ENCODE measurements around the gene GUCY1B1.

Gene GUCY1B1

DNA sequence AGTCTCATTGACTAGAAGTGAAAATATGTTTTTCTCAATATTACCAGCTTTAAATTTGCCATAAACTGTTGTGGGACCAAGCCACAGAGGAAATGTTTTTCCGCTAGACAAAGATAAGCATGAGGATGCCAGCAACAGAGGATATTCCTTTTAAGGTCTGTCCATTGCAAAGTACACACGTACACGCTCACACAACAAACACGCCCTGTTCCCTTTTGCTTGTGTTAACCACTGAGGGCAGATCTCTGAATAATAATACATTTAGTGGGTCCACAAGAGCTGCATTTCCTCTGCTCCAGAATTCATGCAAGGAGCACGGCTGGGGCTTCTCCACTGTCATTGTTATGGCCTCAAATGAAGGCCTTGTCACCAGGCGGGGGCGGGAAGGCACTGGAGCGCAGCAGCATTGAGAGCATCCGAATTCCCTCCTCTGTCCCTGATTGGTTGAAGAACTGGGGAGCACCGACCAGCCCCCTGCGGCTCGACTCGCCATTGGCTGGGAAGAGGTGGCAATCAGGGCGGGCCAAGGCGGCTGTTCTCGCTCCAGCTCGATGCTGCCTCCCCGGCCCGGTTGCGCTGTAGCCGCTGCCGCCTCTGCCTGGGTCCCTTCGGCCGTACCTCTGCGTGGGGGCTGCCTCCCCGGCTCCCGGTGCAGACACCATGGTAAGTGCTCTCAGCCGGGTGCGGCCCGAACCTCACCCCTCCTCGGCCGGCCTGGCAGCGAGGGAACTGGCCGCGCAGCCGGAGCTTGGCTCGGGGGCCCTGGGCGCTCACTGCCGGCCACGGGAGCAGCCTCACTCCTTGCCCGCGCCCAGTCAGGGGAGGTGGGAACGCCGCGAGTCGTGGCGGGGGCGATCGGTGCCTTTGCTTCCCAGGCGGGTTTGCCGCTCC lies at the start of gene GUCY1B1:
GUCY1B1 (plus strand) TSS at position 541 of the 891 bp plus-strand sequence; CDS start at position 661, 120 bp downstream.
- peak; percentile 29 to 37 for DNase-seq (ENCODE audit: low read depth in 2 of 2)

DNA sequence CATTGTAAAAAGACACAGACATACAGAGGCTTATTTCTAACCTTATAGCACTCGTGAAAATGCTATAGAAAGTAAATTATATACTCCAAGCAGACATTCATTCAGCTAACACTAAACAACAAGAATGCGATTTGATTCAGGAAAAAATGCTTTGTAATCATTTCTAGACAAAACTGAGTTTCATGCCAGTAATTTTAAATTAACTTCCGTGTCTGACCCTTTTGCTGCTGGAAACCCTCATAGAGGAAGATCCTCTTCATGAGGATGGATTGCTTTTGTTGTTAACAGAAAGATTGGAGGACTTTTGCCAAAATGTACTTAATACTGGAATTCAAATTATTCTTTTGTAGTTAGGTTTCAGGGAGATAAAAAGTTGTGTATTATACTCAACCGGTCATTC lies 48.9 kb upstream of the GUCY1B1 start:
- DNase-seq (ENCODE audit: low read depth in 2 of 2): no peak

DNA sequence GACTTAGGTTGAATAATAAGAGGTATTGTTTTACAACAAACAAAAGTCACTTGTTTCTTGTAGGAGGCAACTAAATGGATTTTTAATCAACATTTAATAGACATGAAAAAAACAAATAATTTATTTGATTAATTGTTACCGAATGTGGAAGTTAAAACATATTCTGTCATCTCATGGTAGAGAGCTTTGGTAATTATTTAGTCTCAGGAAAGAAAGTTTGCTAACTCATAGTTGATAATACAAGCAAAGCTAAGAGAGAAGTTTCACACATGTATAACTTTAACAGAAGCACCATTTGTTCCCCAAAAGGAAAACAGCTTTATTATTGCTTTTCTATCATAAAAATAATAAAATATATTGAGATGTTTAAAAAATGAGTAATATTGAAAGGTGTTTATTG lies 47.3 kb upstream of the GUCY1B1 start:
- no peak for DNase-seq (ENCODE audit: low read depth in 2 of 2)

DNA sequence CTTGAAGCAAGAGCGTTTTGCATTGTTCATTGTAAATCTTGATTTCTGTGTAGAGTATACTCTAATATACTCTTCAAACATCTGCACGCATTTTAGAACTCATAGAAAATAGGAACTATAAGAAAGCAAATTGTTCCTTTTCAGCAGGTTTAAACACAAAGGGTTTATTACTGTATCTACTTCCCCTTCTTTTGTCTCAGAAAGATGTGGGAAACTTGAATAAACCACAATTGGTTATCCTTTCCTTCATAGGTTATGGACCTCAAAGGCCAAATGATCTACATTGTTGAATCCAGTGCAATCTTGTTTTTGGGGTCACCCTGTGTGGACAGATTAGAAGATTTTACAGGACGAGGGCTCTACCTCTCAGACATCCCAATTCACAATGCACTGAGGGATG lies 46.0 kb upstream of the GUCY1B1 start:
- no peak for DNase-seq (ENCODE audit: low read depth in 2 of 2)

DNA sequence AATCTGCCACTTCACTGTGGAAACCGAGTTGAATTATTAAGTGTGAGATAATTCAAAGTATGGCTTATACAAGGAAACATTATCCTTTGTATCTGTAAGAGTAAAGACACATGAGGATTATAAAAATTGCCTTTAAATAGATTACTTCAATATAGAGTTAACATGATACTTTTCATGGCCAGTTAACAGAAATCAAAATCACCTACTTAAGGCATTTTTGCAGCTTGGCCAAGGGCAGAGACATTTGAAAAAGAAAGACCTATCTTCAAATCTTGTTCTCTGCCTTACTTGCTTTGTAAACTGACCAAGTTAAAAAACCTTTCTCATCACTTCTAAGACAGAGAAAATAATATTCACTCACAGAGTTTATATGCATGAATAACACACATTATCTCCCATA lies 44.9 kb upstream of the GUCY1B1 start:
- no peak for DNase-seq (ENCODE audit: low read depth in 2 of 2)

DNA sequence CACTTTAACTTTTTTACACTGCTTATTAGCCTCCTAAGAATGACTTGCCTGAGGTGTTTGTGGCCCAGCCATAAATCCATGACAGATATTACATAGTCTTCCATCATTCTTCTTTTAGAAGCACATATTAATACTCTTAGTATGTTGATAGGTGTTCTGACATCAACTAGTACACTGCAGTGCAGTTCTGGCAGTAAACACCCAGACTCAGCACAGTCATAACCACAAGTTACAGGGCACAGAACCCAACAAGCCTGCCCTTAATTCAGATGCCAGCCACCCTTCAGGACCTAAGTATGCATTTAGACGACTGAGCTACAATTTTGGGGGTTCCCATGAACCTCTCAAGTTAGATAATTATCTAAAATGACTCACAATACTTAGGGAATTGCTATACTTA lies 36.5 kb upstream of the GUCY1B1 start:
- DNase-seq (ENCODE audit: low read depth in 2 of 2): no peak

DNA sequence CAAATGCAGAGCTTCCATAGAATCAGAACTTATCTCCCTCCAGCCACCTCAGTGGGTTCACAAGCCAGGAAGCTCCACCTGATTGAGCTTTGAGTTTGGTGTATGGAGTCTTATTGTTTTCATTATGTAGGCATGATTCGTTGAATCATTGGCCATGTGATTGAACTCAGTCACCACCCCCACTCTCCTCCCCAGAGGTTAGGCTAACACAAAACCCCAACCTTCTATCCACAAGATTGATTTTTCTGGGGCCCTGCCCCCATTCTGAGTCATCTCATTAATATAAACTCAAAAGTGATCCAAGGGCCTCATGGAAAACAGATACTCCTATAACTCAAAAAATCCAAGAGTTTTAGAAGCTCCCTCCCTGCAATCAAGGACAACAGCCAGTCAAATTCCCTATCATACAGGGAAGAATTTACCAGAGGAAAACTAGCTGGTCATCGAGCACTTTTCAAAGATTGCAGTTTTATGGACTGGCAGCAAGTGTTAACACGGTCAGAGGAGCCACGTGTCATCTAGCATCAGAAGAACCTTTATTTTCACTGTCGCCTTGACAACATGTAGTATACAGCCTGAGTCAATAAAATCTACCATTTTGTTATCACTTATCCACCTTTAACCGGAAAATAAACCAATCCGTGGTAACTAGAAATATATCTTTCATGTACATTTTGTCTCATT lies 35.9 kb upstream of the GUCY1B1 start:
- DNase-seq (ENCODE audit: low read depth in 2 of 2): no peak

DNA sequence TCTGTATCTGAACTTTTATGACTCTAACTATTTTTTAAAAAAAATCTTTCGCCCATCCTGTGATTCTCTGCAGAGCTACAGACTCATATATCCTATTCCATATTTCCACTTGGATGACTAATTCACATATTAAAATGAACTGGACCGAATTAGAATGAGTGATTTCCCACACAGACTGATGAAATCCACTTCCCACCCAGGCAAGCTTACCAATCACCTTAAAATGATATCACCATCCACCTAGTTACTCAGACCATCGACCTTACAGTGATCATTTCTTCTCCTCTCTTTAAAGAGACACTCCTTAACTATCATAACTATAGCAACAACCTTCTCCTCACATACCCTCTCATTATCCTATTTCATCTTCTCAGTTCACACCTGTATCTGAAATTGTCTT lies 34.1 kb upstream of the GUCY1B1 start:
- no peak for DNase-seq (ENCODE audit: low read depth in 2 of 2)

DNA sequence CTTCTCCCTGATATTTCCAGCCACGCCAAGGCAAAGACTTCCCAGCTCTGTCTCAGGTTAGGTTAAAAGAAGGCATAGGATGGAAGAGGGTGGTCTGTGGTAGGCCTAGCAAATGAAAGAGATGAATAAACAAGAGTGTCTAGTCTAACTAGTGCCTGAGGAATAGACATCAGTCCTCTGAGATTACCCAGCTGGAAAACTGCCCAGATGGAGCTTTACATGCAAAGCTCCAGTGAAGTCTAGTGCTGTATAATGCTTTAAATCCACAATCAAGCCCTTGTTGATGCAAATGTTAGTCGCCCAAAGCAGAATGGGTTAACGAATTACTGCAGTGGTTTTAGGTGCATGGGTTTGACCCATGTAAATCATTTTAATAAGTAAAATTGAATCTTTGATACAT lies 24.8 kb upstream of the GUCY1B1 start:
- DNase-seq (ENCODE audit: low read depth in 2 of 2): no peak

DNA sequence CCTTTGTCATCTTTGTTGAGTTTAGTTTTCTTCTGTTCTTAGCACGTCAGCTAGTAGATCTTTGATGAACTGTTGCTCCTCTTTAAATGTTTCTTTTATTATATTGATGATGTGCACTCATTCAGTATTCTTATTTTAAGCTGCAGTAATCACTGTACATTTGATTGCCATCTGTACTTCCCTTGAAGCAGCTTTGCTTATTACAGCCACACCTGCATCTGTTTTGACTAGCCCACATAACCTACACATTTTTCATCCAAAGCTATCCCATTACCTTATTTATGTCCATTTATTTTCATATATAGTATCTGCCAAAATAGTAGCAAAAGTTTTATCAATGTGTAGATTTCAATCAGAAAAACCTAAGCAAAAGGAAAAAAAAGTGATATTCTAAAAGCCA lies 23.9 kb upstream of the GUCY1B1 start:
- no peak for DNase-seq (ENCODE audit: low read depth in 2 of 2)

DNA sequence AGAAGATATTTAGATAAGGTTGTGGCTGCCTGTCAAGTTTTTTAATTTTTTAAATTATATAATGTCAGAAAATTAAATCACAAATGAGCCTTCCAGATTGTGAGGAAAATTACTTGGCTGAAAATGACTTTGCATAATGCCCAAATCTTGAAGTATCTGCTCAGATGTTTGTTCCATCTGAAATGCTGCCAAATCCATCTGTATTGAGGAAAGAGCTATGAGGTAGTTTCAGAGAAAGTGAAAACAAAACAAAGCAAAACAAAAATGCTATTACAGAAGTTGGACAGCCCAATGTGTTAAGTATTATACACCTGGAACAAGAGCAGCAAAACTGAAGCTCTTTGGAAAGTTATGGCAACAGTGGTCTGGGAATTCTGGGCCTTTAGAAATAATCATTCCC lies 23.3 kb upstream of the GUCY1B1 start:
- no peak for DNase-seq (ENCODE audit: low read depth in 2 of 2)

DNA sequence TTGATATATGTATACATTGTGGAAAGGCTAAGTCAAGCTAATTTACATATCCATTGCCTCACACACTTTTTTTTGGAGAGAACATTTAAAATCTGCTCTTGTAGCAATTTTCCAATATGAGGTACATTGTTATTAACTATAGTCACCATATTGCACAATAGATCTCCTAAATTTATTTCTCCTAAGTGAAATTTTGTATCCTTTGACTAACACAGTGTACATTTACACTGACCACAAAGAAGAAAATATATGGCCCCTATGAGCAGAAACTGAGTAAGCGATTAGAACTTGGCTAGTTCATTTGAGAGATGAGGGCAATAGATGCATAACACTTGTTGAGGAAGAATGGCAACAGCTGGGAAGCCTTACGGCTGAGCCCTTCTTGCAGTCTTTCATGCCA lies 20.3 kb upstream of the GUCY1B1 start:
- DNase-seq (ENCODE audit: low read depth in 2 of 2): no peak

DNA sequence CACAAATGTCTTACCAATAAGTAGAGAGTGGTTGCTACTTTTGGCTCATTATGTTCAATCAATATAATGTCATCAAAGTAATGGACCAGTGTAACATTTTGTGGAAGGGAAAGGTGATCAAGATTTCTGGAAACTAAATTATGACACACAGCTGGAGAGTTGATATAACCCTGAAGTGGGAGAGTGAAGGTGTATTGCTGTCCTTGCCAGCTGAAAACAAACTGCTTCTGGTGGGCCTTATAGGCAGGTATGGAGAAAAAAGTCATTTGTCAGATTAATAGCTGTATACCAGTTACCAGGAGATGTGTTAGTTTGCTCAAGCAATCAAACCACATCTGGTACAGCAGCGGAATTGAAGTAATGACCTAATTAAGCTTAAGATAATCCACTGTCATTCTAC lies 17.3 kb upstream of the GUCY1B1 start:
- no peak for DNase-seq (ENCODE audit: low read depth in 2 of 2)

DNA sequence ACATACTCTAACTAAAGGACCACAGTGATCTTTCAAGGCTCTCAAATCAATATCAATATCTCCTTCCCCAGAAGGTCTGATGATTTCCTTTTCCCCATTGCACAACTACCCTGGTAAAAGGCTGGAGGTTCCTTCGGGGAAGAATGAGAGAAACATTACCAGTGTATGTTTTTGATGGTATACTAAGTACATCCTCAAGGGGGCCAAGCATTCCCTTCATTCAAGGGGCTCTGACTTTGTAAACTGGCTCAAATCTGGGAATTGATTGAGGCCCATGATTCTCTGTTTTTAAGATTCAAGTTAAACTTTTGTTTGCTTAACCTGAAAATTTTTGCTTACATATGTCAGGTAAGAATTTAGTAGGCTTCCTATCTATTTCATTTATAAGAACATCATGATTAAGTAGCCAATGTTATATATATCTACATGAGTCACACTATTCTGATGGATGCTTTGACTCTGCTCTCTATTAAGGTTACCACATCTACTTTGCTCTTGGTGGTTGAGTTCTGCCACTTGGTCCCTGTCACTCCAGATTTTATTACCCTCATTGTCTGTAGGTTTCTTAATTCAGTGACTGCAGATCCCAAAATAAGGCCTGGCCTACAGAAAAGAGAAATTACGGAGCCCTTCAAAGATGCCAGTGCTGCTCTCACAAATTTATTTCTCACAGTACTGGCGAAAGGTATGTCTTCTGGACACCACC lies 16.4 kb upstream of the GUCY1B1 start:
- no peak for DNase-seq (ENCODE audit: low read depth in 2 of 2)

DNA sequence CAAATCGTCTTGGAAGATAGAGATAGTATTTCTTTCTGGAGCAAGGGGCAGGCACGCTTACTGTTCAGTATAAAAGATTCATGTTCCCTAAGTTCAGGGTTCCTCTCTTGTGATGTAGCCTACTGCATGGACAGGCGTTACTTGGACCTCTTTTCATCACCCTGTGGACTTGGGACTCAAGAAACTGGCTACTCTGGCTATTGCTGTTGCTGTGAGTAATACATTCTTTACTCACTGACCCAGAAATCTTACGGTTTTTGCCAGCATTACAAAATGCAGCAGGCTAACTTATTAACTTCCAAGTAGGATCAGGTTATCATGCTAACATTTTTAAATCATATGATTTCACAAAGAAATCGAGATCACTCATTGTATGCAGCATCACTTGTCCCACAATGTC lies 12.8 kb upstream of the GUCY1B1 start:
- DNase-seq (ENCODE audit: low read depth in 2 of 2): no peak

DNA sequence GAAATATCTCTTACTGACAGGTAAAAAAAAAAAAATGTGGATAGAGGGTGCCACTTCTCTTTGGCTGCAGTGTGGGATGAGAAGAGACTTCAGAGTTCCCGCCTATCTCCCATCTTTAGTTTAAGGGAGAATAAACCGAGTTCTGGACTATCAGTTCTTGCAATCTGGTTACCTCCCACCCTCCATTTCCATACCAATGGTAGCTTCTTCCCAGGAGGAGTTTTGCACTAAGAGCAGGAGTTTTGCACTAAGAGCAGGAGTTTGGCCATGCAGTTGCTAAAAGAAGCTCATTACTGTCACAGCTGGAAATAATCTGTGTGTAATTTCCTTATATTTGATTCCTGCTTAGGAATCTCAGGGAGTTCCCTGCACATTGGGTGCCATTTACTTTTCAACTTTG lies 10.8 kb upstream of the GUCY1B1 start:
- DNase-seq (ENCODE audit: low read depth in 2 of 2): no peak

DNA sequence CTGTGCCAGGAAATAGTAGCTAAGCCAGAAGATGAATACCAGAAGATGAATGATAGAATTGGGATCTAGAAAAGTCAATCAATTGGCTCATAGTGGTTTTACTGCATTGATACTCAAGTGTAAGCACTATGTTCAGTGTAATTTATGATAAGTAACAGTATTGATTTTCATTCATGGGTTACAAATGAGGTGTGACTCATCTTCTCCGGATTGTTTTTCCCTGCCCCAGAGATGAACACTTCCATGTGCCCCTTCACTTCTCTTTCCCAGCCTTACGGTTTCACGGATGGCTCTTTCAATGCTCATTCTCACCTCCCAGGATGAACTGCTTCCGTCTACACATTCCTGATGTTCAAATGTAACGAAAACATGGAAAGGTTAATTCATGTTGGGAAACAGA lies 9.8 kb upstream of the GUCY1B1 start:
- DNase-seq (ENCODE audit: low read depth in 2 of 2): no peak

DNA sequence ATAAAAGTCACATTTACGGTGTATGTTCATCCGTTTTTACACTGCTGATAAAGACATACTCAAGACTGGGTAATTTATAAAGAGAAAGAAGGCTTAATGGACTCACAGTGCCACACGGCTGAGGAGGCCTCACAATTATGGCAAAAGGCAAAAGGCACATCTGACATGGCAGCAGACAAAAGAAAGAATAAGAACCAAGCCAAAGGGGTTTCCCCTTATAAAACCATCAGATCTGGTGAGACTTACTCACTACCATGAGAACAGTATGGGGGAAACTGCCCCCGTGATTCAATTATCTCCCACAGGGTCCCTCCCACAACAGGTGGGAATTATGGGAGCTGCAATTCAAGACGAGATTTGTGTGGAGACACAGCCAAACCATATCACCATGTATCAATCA lies 7.3 kb upstream of the GUCY1B1 start:
- no peak for DNase-seq (ENCODE audit: low read depth in 2 of 2)

DNA sequence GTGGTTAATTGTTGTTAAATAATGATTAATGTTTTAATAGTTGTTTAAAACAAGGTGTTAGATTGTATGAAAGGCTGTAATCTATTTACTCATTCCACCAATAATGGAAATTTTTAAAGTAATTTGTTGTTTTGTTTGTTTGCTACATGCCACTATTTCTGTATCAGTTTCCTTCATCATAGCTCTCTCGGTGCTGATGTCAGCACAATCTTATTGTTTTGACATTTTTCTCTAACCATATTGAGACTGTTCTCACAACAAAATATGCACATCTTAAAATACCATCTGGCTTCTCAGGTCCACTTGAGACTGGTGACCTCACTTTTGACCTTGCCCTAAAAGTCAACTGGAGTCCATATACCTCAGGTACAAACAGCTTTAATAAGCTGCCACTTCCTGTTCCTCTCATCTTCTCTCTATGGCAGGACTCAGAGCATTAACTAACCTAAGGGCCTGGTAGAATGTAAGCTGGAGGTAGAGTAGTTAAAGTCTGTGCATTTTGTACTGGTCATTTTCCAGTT lies 1.0 kb upstream of the GUCY1B1 start:
- DNase-seq (ENCODE audit: low read depth in 2 of 2): no peak

DNA sequence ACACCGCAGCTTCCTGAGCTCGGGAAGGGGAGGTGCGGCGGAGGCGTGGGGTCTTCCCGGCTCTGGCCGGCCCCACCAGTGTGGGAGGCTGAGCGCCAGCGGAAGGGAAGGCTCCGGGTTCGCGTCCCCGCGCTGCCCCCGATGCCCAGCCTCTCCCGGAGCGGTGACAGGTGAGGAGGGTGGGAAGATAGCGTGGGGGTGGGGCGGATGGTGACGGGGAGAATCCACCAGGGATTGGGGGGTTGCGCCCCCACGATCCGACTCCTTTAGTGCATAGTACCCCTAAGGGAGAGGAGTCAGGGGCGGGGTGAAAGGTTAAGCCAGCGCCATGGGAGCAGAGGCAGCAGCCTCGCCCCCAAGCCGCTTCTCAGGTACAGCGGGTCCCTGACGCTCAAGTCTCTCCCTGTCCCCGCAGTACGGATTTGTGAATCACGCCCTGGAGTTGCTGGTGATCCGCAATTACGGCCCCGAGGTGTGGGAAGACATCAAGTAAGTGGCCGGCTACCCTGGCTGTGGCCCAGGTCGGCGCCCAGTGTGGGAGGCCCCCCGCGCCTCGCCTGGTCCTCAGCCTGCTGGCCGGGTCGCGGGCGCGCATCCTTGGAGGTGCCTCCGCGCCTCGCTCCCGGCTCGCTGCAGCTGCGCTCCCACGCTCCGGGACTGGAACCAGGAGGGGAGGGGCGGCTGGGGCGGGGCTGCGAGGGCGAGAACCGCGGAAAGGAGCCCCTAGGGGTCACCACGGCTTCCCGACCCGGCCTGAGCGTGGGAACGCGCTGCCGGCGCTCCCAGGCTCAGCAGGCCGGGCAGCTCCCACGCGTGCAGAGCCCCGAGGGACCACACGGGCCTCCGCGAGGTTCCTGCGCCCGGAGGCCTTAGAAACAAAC lies 791 bp downstream of the GUCY1B1 start:
- DNase-seq (ENCODE audit: low read depth in 2 of 2): no peak

DNA sequence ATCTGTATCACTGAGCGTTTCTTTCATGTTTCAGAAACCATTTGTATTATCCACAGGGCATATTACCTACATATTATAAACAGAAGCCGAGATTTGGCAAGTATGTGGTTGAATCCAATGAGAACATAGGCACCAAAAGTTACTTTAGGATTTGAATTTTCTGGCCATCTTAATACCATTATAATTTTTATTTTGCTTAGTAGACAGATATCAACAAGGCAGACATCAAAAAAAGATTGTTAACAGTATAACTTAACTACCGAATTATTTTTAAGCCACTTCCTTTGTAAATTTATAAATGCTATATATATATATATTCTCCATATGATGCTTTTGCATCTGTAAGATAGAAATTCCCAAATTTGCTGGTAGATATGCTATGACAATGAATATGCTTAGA lies 2.2 kb downstream of the GUCY1B1 start:
- DNase-seq (ENCODE audit: low read depth in 2 of 2): no peak

Measured in stimulated activated CD8-positive, alpha-beta memory T cell treated with anti-CD3 and anti-CD28 coated beads, Interleukin-2, amount 100 ng/mL, for 1 hour (primary cell).